ENCODE data around the gene RHOT1. TPM values are rescaled to one million over a fixed set of nuclear protein-coding genes. Genes with fewer than 3 reads are reported as not detected.

The RHOT1 gene
- total and polyA plus RNA-seq, 9 donors, result 32.8 to 51.7 (median 39.1) TPM

DNA sequence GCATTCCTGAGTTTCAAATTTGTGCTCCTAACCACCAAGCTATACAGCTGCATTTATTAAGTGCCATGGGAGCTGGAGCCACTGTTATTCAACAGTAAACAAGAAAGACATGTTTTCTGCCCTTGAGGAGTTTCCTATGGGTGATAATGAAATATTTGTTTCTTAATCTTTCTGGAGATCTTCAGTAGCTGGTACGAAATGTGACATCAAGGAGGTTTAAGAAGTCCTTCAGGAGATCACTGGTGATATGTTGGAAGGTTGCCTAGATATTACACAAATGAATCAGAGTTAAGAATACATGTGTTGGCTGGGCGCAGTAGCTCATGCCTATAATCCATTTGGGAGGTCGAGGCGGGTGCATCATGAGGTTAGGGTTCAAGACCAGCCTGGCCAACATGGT is 14.9 kb downstream of the RHOT1 start:
- no peak overlapping the region for H3K4me3 ChIP-seq
- intact Hi-C loops (cut with DNase I), result no loop called here
- no peaks in the 10 kb centered on the region for H3K27me3 ChIP-seq
- no peak overlapping the region for H3K27ac ChIP-seq
- 92 to 96% (median 95%) methylated on average over 4 of the region's 4 CpGs for WGBS, 3 donors
- no peak for TF ChIP-seq POLR2A (IDR thresholded peaks at IDR 0.05)
- TF ChIP-seq, protein P1, sequence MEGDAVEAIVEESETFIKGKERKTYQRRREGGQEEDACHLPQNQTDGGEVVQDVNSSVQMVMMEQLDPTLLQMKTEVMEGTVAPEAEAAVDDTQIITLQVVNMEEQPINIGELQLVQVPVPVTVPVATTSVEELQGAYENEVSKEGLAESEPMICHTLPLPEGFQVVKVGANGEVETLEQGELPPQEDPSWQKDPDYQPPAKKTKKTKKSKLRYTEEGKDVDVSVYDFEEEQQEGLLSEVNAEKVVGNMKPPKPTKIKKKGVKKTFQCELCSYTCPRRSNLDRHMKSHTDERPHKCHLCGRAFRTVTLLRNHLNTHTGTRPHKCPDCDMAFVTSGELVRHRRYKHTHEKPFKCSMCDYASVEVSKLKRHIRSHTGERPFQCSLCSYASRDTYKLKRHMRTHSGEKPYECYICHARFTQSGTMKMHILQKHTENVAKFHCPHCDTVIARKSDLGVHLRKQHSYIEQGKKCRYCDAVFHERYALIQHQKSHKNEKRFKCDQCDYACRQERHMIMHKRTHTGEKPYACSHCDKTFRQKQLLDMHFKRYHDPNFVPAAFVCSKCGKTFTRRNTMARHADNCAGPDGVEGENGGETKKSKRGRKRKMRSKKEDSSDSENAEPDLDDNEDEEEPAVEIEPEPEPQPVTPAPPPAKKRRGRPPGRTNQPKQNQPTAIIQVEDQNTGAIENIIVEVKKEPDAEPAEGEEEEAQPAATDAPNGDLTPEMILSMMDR (IDR thresholded peaks at IDR 0.05), result no peak
- TF ChIP-seq EP300 (IDR thresholded peaks at IDR 0.05), result no peak
- peaks cover 3% of the 10 kb centered on the region for H3K4me1 ChIP-seq (ENCODE audit: insufficient read depth)
- H3K9me3 ChIP-seq, result no peaks in the 10 kb centered on the region
- no peak for DNase-seq
- no peaks in the 10 kb centered on the region for H3K36me3 ChIP-seq

DNA sequence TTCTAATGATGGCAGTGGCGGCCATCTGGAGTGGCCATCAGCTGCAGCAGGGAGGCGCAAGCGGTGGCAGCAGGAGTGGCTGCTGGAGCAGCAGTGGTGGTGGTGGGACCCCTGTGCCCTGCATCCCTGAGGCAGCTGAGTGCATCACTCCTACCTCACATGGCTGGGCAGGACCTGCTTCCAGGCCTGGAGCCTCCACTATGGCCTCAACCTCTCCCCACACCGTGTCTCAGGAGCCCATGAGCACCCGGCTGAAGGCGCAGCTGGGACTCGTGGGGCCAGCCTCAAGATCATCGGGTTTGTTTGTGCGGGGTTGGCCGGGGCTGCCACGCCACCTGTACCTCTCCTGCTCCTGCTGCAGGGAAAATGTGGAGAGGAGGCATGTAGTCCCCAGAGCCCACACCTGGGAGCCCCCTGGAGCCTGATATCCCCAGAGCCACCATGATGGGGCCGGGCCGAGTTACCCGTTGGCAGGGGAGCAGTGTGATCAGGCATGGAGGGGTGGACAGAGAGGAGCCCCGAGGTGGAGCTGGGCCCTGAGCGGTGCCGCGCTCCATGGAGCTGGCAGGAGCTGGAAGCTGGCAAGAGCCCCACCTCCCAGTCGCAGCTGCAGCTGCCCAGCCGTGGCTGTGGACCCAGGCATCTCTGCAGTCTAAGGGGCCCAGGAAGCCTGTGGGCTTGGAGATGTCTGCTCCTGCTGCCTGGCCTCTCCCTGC is 16.7 kb downstream of the RHOT1 start:
- Histone ChIP-seq H3K4me3 (no peak overlapping the region), H3K27me3 (no peaks in the 10 kb centered on the region), H3K36me3 (no peaks in the 10 kb centered on the region), H3K4me1 (ENCODE audit: insufficient read depth) (no peaks in the 10 kb centered on the region), H3K27ac (no peak overlapping the region), H3K9me3 (no peaks in the 10 kb centered on the region)
- TF ChIP-seq POLR2A (IDR thresholded peaks at IDR 0.05), result no peak
- TF ChIP-seq, protein P1 (IDR thresholded peaks at IDR 0.05), result no peak
- TF ChIP-seq EP300 (IDR thresholded peaks at IDR 0.05), result no peak
- DNase-seq, result no peak
- intact Hi-C loops (cut with DNase I), result no loop called here
- 88 to 94% (median 93%) methylated on average over 18 to 20 of the region's 20 CpGs for WGBS, 3 donors

DNA sequence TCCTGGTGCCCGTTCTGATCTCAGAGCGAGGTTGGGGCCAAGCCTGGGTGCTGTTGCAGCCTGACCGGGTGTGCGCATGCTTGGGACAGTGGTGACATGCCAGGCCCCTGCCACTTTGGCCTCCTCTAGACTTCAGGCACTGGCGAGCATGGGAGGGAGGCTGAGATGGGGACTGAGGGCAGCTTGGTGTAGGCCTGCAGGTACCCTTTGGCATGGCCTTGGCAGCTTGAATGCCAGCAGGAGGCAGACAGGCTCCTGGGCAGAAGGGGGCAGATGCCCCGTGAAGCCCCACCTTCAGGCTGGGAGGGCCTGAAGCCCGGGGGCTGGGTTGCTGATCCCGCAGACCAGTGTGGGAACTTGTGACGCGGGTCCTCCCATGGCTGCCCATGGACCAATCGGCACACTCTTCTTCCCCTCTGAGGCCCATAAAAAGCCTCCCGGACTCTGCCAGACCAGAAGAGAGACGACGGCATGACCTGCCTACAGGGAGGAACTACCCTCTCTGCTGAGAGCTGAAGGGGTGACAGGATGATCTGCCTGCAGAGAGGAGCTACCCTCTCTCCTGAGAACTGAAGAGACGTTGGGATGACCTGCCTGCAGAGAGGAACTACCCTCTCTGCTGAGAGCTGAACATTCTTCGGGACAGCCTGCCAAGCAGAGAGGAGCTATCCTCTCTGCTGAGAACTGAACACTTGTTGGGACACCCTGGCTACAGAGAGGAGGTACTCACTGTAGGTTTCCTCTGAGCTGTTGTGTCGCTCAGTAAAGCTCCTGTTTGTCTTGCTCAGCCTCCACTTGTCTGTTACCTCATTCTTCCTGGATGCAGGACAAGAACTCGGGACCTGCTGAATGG is 17.5 kb downstream of the RHOT1 start:
- DNase-seq, result no peak
- no peaks in the 10 kb centered on the region for H3K4me1 ChIP-seq (ENCODE audit: insufficient read depth)
- no peaks in the 10 kb centered on the region for H3K36me3 ChIP-seq
- H3K27me3 ChIP-seq, result no peaks in the 10 kb centered on the region
- no peak overlapping the region for H3K4me3 ChIP-seq
- intact Hi-C loops (cut with DNase I), result no loop called here
- H3K27ac ChIP-seq, result no peak overlapping the region
- TF ChIP-seq POLR2A (IDR thresholded peaks at IDR 0.05), result no peak
- TF ChIP-seq, protein P1 (IDR thresholded peaks at IDR 0.05), result no peak
- no peak for TF ChIP-seq EP300 (IDR thresholded peaks at IDR 0.05)
- no peaks in the 10 kb centered on the region for H3K9me3 ChIP-seq
- 90 to 93% (median 92%) methylated on average over 18 of the region's 18 CpGs for WGBS, 3 donors

DNA sequence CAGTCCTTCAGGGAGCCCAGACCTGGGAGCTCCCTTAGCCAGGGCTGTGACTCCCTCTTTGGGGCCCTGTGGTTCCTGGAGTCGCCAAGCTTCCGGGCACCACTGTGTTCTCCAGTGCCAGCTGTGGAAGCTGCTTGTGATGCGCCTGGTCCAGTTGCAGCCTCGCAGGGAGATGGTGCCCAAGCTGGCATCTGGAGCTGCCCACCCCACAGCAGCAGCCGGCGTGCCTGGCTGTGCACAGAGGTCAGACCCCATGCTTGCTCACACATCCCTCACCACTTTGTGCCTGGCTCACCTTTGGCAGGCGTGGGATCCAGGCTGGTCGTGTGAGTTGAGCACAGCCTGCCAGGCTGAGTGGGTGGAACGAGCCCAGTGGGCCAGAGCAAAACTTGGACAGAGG is 18.2 kb downstream of the RHOT1 start:
- intact Hi-C loops (cut with DNase I), result no loop called here
- Histone ChIP-seq H3K27me3 (no peaks in the 10 kb centered on the region), H3K36me3 (no peaks in the 10 kb centered on the region), H3K4me3 (no peak overlapping the region), H3K27ac (no peak overlapping the region), H3K9me3 (no peaks in the 10 kb centered on the region), H3K4me1 (ENCODE audit: insufficient read depth) (no peaks in the 10 kb centered on the region)
- TF ChIP-seq EP300 (IDR thresholded peaks at IDR 0.05), result no peak
- no peak for TF ChIP-seq POLR2A (IDR thresholded peaks at IDR 0.05)
- TF ChIP-seq, protein P1 (IDR thresholded peaks at IDR 0.05), result no peak
- no peak for DNase-seq
- 93 to 97% (median 95%) methylated on average over 8 to 9 of the region's 9 CpGs for WGBS, 3 donors

Data from ovary (tissue), 9 donors.